NCI-H1436 (cell line): ENCODE data around the gene C1orf232.

Source experiments
- DNase-seq: peaks from one replicate; lab custom pipeline; 2025; lab: John Stamatoyannopoulos, UW

The C1orf232 gene

GRCh38 chr1:26124418-26125331 is 44.1 kb downstream of the C1orf232 start:
- no peak for DNase-seq

GRCh38 chr1:26122988-26123973 is 45.5 kb downstream of the C1orf232 start:
- DNase-seq = no peak

DNA sequence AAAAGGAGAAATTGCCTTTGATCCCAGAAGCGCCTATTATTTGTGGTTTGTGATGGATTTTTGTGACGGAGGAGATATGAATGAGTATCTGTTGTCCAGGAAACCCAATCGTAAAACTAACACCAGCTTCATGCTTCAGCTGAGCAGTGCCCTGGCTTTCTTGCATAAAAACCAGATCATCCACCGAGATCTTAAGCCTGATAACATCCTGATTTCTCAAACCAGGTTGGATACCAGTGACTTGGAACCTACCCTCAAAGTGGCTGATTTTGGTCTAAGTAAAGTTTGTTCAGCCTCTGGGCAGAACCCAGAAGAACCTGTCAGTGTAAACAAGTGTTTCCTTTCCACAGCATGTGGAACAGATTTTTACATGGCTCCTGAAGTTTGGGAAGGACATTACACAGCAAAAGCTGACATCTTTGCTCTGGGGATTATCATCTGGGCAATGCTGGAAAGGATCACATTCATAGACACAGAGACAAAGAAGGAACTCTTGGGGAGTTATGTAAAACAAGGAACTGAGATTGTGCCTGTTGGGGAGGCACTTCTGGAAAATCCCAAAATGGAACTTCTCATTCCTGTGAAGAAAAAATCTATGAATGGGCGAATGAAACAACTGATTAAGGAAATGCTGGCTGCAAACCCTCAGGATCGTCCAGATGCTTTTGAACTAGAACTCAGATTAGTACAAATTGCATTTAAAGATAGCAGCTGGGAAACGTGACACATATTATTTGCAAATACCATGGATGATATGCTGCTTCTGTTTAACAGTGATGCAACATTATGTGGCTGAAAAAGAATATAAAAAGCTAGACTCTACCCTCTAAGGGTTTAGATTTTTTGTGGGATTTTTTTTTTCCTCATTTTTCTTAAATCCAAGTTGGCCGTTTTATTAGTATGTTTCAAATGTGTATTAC is 46.6 kb downstream of the C1orf232 start:
- no peak for DNase-seq

GRCh38 chr1:26119892-26120608 is 48.7 kb downstream of the C1orf232 start:
- no peak for DNase-seq

- DNase-seq = no peak
These were observed 54.4 kb downstream of the C1orf232 start for GRCh38 chr1:26114165-26114927.
